G401.6 (cell line): ENCODE data around the gene GRIN2A.

Source experiments
- FAIRE-seq: peaks from 2 replicates; lab custom pipeline; 2012; peaks lifted over from hg19 to GRCh38; lab: Jason Lieb, UNC

Gene GRIN2A

GRCh38 chr16:9852003-9852402, 330.2 kb downstream of the GRIN2A start:
- FAIRE-seq = no peak

- no peak for FAIRE-seq
Observed at GRCh38 chr16:9850817-9851216, 331.4 kb downstream of the GRIN2A start.

DNA sequence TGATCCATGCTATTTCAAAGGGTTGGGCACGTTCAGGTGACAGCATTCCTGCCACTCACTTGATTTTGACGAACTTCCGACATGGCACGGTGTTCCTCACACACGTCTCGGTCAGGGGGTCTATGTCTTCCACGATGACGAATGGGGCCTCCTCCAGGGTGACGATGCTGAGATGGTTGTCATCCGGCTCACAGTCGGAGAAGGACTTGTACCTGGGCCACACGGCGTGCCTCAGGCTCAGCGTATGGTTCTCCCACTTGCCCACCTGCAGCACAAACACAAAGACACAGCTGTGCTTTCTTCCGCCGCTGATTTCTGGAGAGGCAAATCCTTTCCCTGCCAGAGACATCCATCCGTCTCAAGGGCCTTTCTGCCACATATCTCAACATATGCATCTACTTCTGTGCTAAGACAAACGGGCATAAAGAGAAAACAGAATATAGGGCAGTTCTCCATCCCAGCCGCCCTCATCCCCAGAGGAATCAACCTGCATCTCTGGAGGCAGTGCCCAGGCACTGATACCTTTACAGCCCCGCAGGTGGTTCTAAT, 332.5 kb downstream of the GRIN2A start:
- FAIRE-seq = no peak

DNA sequence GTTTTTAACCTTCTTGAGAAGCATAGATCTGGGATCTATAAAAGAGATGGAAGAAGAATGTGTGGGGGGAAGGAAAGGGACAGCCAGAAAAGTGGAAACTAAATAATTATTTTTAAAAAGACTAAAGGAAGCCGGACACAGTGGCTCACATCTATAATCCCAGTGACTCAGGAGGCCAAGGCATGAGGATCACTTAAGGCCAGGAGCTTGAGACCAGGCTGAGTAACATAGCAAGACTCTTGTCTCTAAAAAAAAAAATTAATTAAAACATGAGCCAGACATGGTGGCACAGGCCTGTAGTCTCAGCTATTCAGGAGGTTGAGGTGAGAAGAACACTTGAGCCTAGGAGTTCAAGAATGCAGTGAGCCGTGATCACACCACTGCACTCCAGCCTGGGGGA, 335.1 kb downstream of the GRIN2A start:
- no peak for FAIRE-seq

DNA sequence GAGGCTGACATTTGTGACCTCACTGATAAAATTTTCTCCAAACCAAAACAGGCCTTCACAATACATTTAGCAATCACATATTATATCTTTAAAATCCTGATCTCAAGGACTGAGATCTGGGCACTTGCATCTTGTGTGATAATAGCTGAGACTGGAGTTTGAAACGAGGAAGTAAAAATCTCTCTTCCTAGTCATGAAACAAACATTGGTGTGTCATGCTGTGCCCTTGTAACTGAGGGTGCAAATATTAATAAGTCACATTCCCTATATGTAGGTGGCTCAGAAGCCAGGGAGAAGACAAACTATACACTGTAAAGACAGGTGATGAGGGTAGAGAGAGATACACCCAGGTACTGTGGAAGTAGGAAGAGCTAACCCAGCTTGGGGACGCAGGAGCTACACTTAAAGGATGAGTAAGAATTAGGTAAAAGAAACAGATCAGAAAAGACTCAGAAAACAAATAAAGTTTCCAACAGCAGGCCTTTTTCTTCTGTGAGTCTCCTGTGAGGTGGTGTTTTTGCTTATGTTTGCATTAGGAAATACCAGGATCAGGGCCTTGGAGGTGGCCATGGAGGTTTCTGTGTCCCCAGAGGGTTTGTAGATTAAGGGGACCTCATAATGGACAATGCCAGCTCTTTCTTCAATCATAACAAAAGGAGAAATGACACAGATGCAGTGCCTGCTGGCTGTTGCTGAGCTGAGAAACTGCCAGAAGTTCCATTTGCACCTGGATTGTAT, 335.7 kb downstream of the GRIN2A start:
- no peak for FAIRE-seq

GRCh38 chr16:9845661-9846361, 336.4 kb downstream of the GRIN2A start:
- FAIRE-seq = no peak

GRCh38 chr16:9844361-9844760, 337.9 kb downstream of the GRIN2A start:
- no peak for FAIRE-seq

GRCh38 chr16:9843424-9844018, 338.7 kb downstream of the GRIN2A start:
- FAIRE-seq = no peak

DNA sequence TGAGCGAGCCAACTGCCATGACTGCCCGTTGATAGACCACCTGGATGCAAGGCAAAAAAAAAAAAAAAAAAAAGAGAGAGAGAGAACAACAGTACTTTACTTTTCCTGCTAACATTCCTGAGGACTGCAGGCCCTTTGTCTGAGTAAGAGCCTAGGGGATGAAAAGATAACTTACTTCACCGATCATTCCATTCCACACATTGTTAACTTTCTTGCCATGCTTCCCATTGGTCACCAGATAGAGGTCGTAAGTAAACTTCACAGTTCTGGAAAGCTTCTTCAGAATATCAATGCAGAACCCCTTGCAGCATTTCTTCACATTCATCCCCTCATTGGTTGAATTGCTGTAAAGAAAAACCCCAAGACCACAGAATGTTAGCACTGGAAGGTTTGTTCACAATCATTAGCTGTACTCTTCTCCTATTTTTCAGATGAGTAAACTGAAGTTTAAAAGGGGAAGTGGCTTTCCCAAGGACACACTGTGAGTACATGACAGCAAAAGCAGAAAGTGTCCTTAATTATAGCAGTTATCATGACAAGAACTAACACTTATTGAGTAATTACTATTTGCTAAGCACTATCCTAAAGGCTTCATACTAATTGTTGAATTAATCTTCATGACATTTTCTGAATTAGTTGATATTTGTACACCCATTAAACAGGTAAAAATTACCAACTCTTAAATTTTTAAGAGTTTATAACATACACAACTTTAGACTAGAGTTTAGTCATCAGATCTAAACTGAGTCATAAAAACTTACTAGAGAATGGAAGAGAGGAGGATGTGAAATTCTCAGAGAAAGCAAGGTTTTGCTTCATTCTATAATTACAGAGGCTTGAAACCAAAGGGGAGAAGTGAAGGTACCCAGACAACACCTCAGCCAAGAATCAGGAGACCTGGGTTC, 341.2 kb downstream of the GRIN2A start:
- no peak for FAIRE-seq

DNA sequence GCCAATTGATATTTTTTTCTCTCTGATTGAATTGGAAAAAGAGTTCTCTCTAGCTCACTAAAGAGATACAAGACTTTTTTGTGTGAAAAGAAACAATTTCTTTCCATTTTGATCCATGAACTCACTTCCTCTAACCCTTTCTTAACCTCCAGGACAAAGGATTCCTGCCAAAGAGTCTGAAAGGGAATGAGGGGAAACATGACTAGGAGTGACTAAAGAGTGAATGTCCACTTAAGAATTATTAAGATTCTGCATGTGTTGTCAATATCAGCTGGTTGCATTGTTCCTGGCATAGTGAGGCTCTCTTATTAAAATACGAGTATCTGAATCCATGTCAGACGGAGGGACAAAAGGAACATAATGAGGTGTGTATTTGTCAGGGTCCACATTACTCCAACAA, 344.7 kb downstream of the GRIN2A start:
- no peak for FAIRE-seq

GRCh38 chr16:9836118-9836736, 346.0 kb downstream of the GRIN2A start:
- no peak for FAIRE-seq

GRCh38 chr16:9827062-9827752, 355.0 kb downstream of the GRIN2A start:
- no peak for FAIRE-seq

GRCh38 chr16:9826656-9827055, 355.6 kb downstream of the GRIN2A start:
- FAIRE-seq = no peak

GRCh38 chr16:9824200-9825068, 357.8 kb downstream of the GRIN2A start:
- no peak for FAIRE-seq

DNA sequence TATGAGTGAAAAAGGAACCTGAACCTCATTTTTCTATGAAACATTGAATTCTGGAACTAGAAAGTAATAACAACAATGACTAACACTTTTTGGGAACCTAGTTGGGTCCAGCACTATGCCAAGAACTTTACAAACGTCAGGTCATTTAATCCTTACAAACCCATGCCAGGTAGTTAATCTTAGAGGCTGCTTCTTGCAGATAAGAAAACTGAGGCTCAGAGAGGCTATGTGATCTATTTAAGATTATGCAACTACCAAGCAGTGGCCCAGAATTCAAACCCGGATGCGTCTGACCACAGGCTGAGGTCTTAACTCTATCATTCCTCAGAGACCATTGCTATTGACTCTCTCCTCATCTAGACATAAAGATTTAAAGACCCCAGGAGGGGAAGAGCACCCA, 358.7 kb downstream of the GRIN2A start:
- FAIRE-seq = no peak

- FAIRE-seq = no peak
Observed at GRCh38 chr16:9821970-9822369, 360.3 kb downstream of the GRIN2A start.

DNA sequence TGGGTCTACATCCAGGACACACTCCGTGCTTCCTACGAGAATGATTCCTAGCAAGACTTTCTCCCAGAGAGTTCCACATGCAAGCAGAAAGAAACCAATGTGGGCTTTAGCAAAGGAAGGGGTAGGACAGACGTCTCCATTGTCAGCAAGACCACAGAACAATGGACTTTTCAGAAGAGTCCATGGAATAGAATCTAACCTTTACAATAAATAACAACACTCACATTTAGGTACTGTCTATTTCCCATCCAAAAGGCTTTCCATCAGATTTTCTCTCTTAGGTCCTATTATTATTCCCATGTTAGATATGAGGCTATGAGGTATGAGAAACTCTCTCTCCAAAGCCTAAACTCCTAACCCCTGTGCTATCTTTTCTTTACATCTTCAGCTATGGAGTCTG, 360.9 kb downstream of the GRIN2A start:
- FAIRE-seq = no peak

DNA sequence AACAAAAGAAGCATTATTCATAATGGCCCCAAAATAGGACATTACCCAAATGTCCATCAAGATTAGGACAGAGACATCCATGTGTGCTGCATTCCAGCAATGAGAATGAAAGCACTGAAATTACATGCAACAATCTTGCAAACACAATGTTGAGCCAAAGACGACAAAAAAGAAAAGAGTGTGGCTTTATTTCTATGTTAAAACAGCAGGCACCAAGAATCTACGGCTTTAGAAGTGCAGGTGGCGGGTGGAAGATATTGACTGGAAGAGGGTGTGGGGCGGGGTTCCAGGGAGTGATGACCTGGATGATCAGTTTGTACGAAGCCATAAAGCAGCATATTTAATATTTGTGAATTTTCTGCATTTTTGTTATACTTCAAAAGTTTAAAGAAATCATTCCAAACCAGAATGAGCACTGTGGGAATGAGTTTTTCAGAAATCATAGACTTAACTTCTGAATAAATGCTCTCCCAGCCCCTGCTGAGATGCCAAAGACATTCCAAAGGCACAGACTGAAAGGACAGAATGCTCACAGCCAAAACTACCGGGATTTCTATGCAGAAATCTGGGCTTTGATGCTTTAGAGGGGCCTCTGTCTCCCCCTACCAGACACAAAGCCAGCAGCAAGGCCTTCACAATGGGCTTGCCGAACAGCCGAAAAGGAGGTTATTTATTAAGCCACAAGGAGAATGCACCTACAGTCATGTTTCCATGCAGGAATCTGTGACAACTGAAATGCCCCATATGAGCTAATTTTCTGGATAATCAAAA, 361.6 kb downstream of the GRIN2A start:
- FAIRE-seq = no peak

GRCh38 chr16:9818702-9819101, 363.5 kb downstream of the GRIN2A start:
- FAIRE-seq = no peak
